Measurements from ENCODE around the gene CAMK1D.

The CAMK1D gene

GRCh38 chr10:12375076-12375504 lies 25.7 kb downstream of the CAMK1D start (continued):
- no peak for TF ChIP-seq KLF17 (tag by site-specific recombination; IDR thresholded peaks at IDR 0.05)
- TF ChIP-seq ZNF544 (tag by site-specific recombination; IDR thresholded peaks at IDR 0.05), result no peak
- TF ChIP-seq ZNF561 (tag by site-specific recombination; IDR thresholded peaks at IDR 0.05; ENCODE audit: borderline replicate concordance), result no peak
- TF ChIP-seq ZBTB11 (tag by site-specific recombination; conservative IDR thresholded peaks at IDR 0.05; ENCODE audit: low read depth), result peak; percentile 37; the same call in 1 of the 2 replicates
- no peak for TF ChIP-seq ZNF548 (tag by site-specific recombination; IDR thresholded peaks at IDR 0.05)
- TF ChIP-seq, protein P1, sequence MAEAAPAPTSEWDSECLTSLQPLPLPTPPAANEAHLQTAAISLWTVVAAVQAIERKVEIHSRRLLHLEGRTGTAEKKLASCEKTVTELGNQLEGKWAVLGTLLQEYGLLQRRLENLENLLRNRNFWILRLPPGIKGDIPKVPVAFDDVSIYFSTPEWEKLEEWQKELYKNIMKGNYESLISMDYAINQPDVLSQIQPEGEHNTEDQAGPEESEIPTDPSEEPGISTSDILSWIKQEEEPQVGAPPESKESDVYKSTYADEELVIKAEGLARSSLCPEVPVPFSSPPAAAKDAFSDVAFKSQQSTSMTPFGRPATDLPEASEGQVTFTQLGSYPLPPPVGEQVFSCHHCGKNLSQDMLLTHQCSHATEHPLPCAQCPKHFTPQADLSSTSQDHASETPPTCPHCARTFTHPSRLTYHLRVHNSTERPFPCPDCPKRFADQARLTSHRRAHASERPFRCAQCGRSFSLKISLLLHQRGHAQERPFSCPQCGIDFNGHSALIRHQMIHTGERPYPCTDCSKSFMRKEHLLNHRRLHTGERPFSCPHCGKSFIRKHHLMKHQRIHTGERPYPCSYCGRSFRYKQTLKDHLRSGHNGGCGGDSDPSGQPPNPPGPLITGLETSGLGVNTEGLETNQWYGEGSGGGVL (tag by site-specific recombination; IDR thresholded peaks at IDR 0.05), result peak; percentile 70
- TF ChIP-seq HOXA7 (CRISPR knock-in tag; IDR thresholded peaks at IDR 0.05; ENCODE audit: borderline replicate concordance), result no peak
- peak; percentile 28; the same call in 1 of the 2 replicates for TF ChIP-seq ZXDB (tag by site-specific recombination; IDR thresholded peaks at IDR 0.05)
- no peak for TF ChIP-seq ZBTB21 (tag by site-specific recombination; IDR thresholded peaks at IDR 0.05)
- 0 out of 2 replicates have a peak, but pooled peaks have one; percentile 68 for TF ChIP-seq ZSCAN16 (tag by site-specific recombination; IDR thresholded peaks at IDR 0.05)

GRCh38 chr10:12376211-12376610 lies 26.9 kb downstream of the CAMK1D start:
- no peaks in the 10 kb centered on the region for H3K36me3 ChIP-seq (ENCODE audit: control insufficient read depth in 2 of 2, insufficient read depth in 1 of 2, low read length in 2 of 2)
- 0 out of 2 replicates have a peak, but pooled peaks cover 2% of the 10 kb centered on the region for H3K4me1 ChIP-seq (ENCODE audit: control insufficient read depth, insufficient read depth, low read length)
- CTCF ChIA-PET, result no interaction called here
- H3K27ac ChIP-seq (ENCODE audit: extremely low read depth, low read depth, low read length), result no peak overlapping the region
- no peak overlapping the region for H3K4me3 ChIP-seq (ENCODE audit: low read depth, low read length)
- no peaks in the 10 kb centered on the region for H3K9me3 ChIP-seq (ENCODE audit: control insufficient read depth, insufficient read depth, low read depth, low read length)
- POLR2A ChIA-PET, result no interaction called here
- TF ChIP-seq ZSCAN30 (tag by site-specific recombination; IDR thresholded peaks at IDR 0.05) (no peak), ZSCAN23 (tag by site-specific recombination; IDR thresholded peaks at IDR 0.05) (no peak), ZNF48 (tag by site-specific recombination; IDR thresholded peaks at IDR 0.05) (no peak), SETDB1 (IDR thresholded peaks at IDR 0.05; ENCODE audit: insufficient read length, low read length) (no peak), ZNF184 (tag by site-specific recombination; IDR thresholded peaks at IDR 0.05) (no peak), BCL11A (tag by site-specific recombination; IDR thresholded peaks at IDR 0.05; ENCODE audit: low read depth) (no peak), ZBTB7A (tag by site-specific recombination; IDR thresholded peaks at IDR 0.05; ENCODE audit: low read depth) (no peak), ZNF544 (tag by site-specific recombination; IDR thresholded peaks at IDR 0.05) (no peak), HIC1 (tag by site-specific recombination; IDR thresholded peaks at IDR 0.05) (no peak), ZNF24 (tag by site-specific recombination; IDR thresholded peaks at IDR 0.05) (no peak), ZNF623 (tag by site-specific recombination; IDR thresholded peaks at IDR 0.05) (no peak), ZNF677 (tag by site-specific recombination; IDR thresholded peaks at IDR 0.05) (no peak), ELK4 (IDR thresholded peaks at IDR 0.05; ENCODE audit: borderline replicate concordance, low read depth, low read length) (no peak), ZNF157 (tag by site-specific recombination; IDR thresholded peaks at IDR 0.05) (no peak), ZNF114 (tag by site-specific recombination; IDR thresholded peaks at IDR 0.05) (no peak), ZIC2 (tag by site-specific recombination; IDR thresholded peaks at IDR 0.05) (no peak), MZF1 (tag by site-specific recombination; IDR thresholded peaks at IDR 0.05; ENCODE audit: borderline replicate concordance) (no peak), ZNF529 (tag by site-specific recombination; IDR thresholded peaks at IDR 0.05; ENCODE audit: insufficient replicate concordance) (no peak), ZNF433 (tag by site-specific recombination; IDR thresholded peaks at IDR 0.05; ENCODE audit: low read depth) (no peak)

All from HEK293 (cell line).